Gastroesophageal sphincter (tissue), 3 donors: ENCODE measurements around the gene IRF2BP2.

Experiments
- CTCF ChIP-seq, 4 experiments: fragments of 200-600 bp in 2 of 4; fragments of 450-650 bp in 2 of 4; sonication (generic) in 1 of 4; IDR thresholded peaks; one replicate each; pipeline ENCODE4 v1.5.1; 2017 to 2019; ENCODE audit warnings: antibody characterized with exemption in 4 of 4, mild to moderate bottlenecking in 2 of 4, moderate library complexity in 2 of 4
- POLR2A ChIP-seq, 2 donors: fragments of 450-650 bp; IDR thresholded peaks; one replicate each; pipeline ENCODE4 v1.6.1; 2017; ENCODE audit warnings: antibody characterized with exemption in 2 of 2, mild to moderate bottlenecking in 2 of 2, moderate library complexity in 1 of 2

GRCh38 chr1:234626391-234626790 lies 16.4 kb upstream of the IRF2BP2 start:
- TF ChIP-seq CTCF (IDR thresholded peaks at IDR 0.05) (no peak), POLR2A (IDR thresholded peaks at IDR 0.05) (no peak)
